Heart right ventricle (tissue), 16 donors: ENCODE measurements around the gene KRTAP9-6. TPM values are rescaled to one million over a fixed set of nuclear protein-coding genes. Genes with fewer than 3 reads are reported as not detected.
"Not testable (repeated sequence)": the region's sequence is repeated elsewhere in the genome, so short reads cannot be mapped to it uniquely, and the experiment has no call there.

ENCODE experiments used
- ATAC-seq, 8 donors: fragments of 200-7000 bp; cut with Tn5 transposase; one replicate each; pipeline ENCODE4 v1.9.1; 2020; ENCODE audit warnings: mild to moderate bottlenecking in 8 of 8, moderate library complexity in 8 of 8, moderate number of reproducible peaks in 1 of 8
- DNase-seq, 2 donors: peaks; one replicate each; pipeline ENCODE4 v3.0.0-alpha.2; 2020
- H3K27ac ChIP-seq, 10 donors: fragments of 200-600 bp; sonication (generic) in 2 of 10; one replicate each; pipeline versions ENCODE4 v1.5.0 to v1.8.0; 2020 to 2022; ENCODE audit warnings: mild to moderate bottlenecking in 3 of 10
- H3K27me3 ChIP-seq, 7 donors: fragments of 200-600 bp; one replicate each; pipeline ENCODE4 v1.8.0; 2021 to 2022; ENCODE audit warnings: mild to moderate bottlenecking in 2 of 7
- H3K36me3 ChIP-seq, 9 donors: fragments of 200-600 bp; sonication (generic) in 1 of 9; one replicate each; pipeline versions ENCODE4 v1.5.0 to v1.8.0; 2020 to 2022; ENCODE audit warnings: mild to moderate bottlenecking in 2 of 9
- H3K4me1 ChIP-seq, 9 donors: fragments of 200-600 bp; sonication (generic) in 1 of 9; one replicate each; pipeline versions ENCODE4 v1.5.0 to v1.8.0; 2020 to 2022; ENCODE audit warnings: mild to moderate bottlenecking in 4 of 9
- H3K4me3 ChIP-seq, 10 donors: fragments of 200-600 bp; sonication (generic) in 2 of 10; one replicate each; pipeline versions ENCODE4 v1.5.0 to v1.8.0; 2020 to 2022; ENCODE audit warnings: mild to moderate bottlenecking in 7 of 10, moderate library complexity in 2 of 10
- H3K9me3 ChIP-seq, 11 donors: fragments of 200-600 bp in 10 of 11; sonication (generic) in 2 of 11; one replicate each; pipeline versions ENCODE4 v1.5.0 to v1.8.0; 2013 to 2022; ENCODE audit warnings: mild to moderate bottlenecking in 2 of 11, control low read depth in 1 of 11, moderate library complexity in 1 of 11
- WGBS, 2 donors: extraction: QIAGEN DNeasy Blood & Tissue Kit; methylation state at CpG; one replicate each; pipeline ENCODE4 v1.1.7; 2013; ENCODE audit warnings: inconsistent platforms in 1 of 2; 5-methylcytosine and 5-hydroxymethylcytosine counted together
- intact Hi-C, 10 donors: fragments of 100-400 bp; cut with DNase I; formaldehyde crosslinking; loops; one replicate each; pipeline versions ENCODE4 v1.11.1 to v1.14.2; 2022
- long read RNA-seq, 3 donors: library from polyadenylated mRNA; unstranded; transcript quantifications; one replicate each; pipeline ENCODE4 v2.0.0, GENCODE V29; 2020 to 2021
- polyA plus RNA-seq, 2 donors: library from polyadenylated mRNA; stranded (reverse); fragments of 200-250 nt; gene quantifications; one replicate each; pipeline ENCODE4 v1.2.3, GENCODE V29; 2013
- total RNA-seq, 10 donors: library from RNA; stranded (reverse); fragmentation: NEBNext Ultra II Directional in 3 of 10; extraction: Animal tissue kit (Norgen Biotek cat#: 25700) in 3 of 10; gene quantifications; one replicate each; pipeline versions ENCODE4 v1.2.1 to v1.2.4, GENCODE V29; 2021 to 2023
- TF ChIP-seq, protein P1 (sequence below), 9 donors: fragments of 200-600 bp; sonication (generic) in 2 of 9; IDR thresholded peaks; one replicate each; pipeline versions ENCODE4 v1.5.0 to v1.8.0; 2021 to 2022; ENCODE audit warnings: antibody characterized with exemption in 9 of 9, mild to moderate bottlenecking in 5 of 9, moderate library complexity in 1 of 9
- donor health status: Arrhythmogenic right ventricular cardiomyopathy.
- donor health status: ischemic (EF 13 %, LVEDD 7.1; RV severe dilation, severe dysfunction).
- donor health status: healthy with polysubstance abuse.
- donor health status: DM: no; HTN: yes; CAD: no.
- donor health status: DM: no; HTN: no; CAD: no.
- donor health status: ischemic (EF 25% LVEDD 6.9; RV normal size, moderate dysfunction).
- donor health status: ischemic (EF 25% LVEDD 5.7; RV mildly dilated, moderate dysfunction).
- donor health status: healthy.
- donor health status: DM: yes; HTN: yes; CAD: no.
- donor health status: Ischemic cardiomyopathy.
- donor health status: ischemic (EF 35%, LVEDD 5.7; RV mildly dilated, moderate dysfunction).
- donor health status: nonischemic (EF 11% LVEDD 7.7; RV severe dilation, severe dysfunction).
- donor health status: DM: yes; HTN: yes; CAD: no.
- donor health status: PGD.
- donor health status: ischemic (EF 29% LVEDD 5.4; RV normal size, mild dysfunction).
- donor health status: nonischemic (EF 23%, LVEDD 6.1; RV moderate dilation, normal function).

The KRTAP9-6 gene, protein sequence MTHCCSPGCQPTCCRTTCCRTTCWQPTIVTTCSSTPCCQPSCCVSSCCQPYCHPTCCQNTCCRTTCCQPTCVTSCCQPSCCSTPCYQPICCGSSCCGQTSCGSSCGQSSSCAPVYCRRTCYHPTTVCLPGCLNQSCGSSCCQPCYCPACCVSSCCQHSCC
- not detected for total RNA-seq
- polyA plus RNA-seq: not detected
- long read RNA-seq, donor 1: 0 reads
- long read RNA-seq, donor 2: 0 reads
- long read RNA-seq, donor 3: 0 reads

DNA sequence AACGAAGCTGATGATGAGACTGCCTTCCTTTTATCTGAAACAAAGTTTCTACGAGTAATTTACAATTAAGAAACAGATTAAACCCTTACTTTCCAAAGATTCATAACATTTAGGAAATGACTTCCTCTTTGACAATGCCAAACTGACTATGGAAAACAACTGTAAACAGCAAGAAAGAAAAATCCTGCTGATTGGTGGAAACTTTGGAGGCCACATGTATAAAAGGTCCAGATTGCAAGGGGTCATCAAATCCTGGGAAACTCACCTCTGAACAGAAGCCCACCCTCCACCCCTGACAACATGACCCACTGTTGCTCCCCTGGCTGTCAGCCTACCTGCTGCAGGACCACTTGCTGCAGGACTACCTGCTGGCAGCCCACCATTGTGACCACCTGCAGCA is at the start of gene KRTAP9-6:
Gene KRTAP9-6, plus strand, starts transcription at position 301 of the 400 bp plus-strand sequence. Its CDS starts 0 bp downstream, at position 301.
- Histone ChIP-seq H3K27me3 (peaks cover 0 to 24% (median 11%) of the 10 kb centered on the region in 7 donors), H3K4me3 (no peak within 1 kb of the TSS), H3K36me3 (no peaks in the 10 kb centered on the region), H3K4me1 (no peaks in the 10 kb centered on the region), H3K9me3 (no peaks in the 10 kb centered on the region), H3K27ac (no peak within 1 kb of the TSS)
- 35 to 54% methylated on average over 2 of the region's 2 CpGs for WGBS, 2 donors
- intact Hi-C loops: no loop called here
- DNase-seq: no peak
- TF ChIP-seq, protein P1, sequence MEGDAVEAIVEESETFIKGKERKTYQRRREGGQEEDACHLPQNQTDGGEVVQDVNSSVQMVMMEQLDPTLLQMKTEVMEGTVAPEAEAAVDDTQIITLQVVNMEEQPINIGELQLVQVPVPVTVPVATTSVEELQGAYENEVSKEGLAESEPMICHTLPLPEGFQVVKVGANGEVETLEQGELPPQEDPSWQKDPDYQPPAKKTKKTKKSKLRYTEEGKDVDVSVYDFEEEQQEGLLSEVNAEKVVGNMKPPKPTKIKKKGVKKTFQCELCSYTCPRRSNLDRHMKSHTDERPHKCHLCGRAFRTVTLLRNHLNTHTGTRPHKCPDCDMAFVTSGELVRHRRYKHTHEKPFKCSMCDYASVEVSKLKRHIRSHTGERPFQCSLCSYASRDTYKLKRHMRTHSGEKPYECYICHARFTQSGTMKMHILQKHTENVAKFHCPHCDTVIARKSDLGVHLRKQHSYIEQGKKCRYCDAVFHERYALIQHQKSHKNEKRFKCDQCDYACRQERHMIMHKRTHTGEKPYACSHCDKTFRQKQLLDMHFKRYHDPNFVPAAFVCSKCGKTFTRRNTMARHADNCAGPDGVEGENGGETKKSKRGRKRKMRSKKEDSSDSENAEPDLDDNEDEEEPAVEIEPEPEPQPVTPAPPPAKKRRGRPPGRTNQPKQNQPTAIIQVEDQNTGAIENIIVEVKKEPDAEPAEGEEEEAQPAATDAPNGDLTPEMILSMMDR (IDR thresholded peaks at IDR 0.05): no peak
- ATAC-seq: no peak

DNA sequence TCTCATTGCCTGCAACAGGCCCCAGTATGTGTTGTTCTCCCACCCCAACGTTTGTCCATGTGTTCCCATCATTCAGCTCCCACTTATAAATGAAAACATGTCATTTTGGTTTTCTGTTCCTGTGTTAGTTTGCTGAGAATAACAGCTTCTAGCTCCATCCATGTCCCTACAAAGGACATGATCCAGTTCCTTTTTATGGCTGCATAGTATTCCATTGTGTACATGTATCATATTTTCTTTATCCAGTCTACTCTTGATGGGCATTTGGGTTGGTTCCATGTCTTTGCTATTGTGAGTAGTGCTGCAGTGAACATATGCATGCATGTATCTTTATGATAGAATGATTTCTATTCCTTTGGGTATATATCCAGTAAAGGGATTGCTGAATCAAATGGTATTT is 49.5 kb upstream of the KRTAP9-6 start:
- Histone ChIP-seq H3K36me3 (no peaks in the 10 kb centered on the region), H3K4me1 (no peaks in the 10 kb centered on the region), H3K4me3 (no peak overlapping the region), H3K9me3 (peaks cover 0 to 13% (median 0%) of the 10 kb centered on the region in 11 donors), H3K27me3 (peaks cover 0 to 48% (median 27%) of the 10 kb centered on the region in 7 donors), H3K27ac (no peak overlapping the region)
- intact Hi-C loops: no loop called here
- TF ChIP-seq, protein P1 (IDR thresholded peaks at IDR 0.05): no peak
- 53 to 64% methylated on average over 1 of the region's 1 CpG for WGBS, 2 donors
- no peak for ATAC-seq
- no peak for DNase-seq

DNA sequence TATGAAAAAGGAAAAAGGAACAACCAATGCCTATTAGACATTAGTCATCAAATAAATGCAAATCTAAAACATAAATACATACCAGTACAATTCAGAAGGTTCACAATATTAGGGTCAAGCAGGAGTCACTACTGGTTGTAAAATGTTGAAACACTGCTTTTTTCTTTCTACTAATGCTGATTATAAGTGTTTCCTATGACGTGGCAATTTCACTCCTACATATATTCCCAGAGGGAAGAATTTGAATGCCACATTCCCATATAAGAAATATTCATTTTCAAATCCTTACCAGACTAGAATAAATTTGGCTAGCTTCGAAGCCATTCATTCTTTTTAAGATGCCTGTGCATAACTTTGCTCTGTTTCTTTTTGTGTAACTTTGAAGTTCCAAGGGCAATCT is 41.4 kb upstream of the KRTAP9-6 start:
- ATAC-seq (no peak), DNase-seq (no peak)
- intact Hi-C loops: loop anchor here in 1 of 10 donors (10.0 kb wide), 1 partner anchor 59 kb away; the partner anchor contains the start of genes KRTAP4-3 and KRTAP4-4
- Histone ChIP-seq H3K4me3 (no peak overlapping the region), H3K27ac (no peak overlapping the region), H3K36me3 (no peaks in the 10 kb centered on the region), H3K9me3 (peaks cover 0 to 13% (median 0%) of the 10 kb centered on the region in 11 donors), H3K4me1 (no peaks in the 10 kb centered on the region), H3K27me3 (peaks cover 0 to 20% (median 0%) of the 10 kb centered on the region in 7 donors)
- 62 to 64% methylated on average over 2 of the region's 2 CpGs for WGBS, 2 donors
- TF ChIP-seq, protein P1 (IDR thresholded peaks at IDR 0.05): no peak

DNA sequence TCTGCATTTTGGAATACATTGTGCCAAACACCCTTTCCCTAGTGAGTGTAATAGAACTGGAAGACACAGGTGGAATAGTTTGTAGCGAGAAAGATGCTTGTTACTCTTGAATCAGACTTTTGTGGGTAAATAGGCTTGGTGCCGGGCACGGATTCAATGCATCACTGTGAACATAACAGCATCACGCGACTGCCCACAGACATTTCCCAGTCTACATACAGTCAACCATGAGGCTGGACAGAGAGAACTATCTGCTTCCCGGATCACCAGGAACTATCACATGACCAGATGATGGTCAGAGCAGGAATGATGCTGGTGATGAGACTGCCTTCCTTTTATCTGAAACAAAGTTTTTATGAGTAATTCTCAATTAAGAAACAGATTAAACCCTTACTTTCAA is 39.1 kb upstream of the KRTAP9-6 start:
- Histone ChIP-seq H3K27ac (no peak overlapping the region), H3K36me3 (no peaks in the 10 kb centered on the region), H3K27me3 (peaks cover 0 to 24% (median 4%) of the 10 kb centered on the region in 7 donors), H3K4me1 (no peaks in the 10 kb centered on the region), H3K9me3 (no peaks in the 10 kb centered on the region), H3K4me3 (no peak overlapping the region)
- 90 to 92% methylated on average over 6 of the region's 6 CpGs for WGBS, 2 donors
- intact Hi-C loops: loop anchor here in 1 of 10 donors (10.0 kb wide), 1 partner anchor 61 kb away; the partner anchor contains the start of genes KRTAP4-3 and KRTAP4-4
- TF ChIP-seq, protein P1 (IDR thresholded peaks at IDR 0.05): no peak
- DNase-seq (no peak), ATAC-seq (no peak)

DNA sequence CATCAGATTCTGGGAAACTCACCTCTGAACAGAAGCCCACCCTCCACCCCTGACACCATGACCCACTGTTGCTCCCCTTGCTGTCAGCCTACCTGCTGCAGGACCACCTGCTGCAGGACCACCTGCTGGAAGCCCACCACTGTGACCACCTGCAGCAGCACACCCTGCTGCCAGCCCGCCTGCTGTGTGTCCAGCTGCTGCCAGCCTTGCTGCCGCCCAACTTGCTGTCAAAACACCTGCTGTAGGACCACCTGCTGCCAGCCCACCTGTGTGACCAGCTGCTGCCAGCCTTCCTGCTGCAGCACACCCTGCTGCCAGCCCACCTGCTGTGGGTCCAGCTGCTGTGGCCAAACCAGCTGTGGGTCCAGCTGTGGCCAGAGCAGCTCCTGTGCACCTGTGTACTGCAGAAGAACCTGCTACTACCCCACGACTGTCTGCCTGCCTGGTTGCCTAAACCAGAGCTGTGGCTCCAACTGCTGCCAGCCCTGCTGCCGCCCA is 38.5 kb upstream of the KRTAP9-6 start, which contains the start of gene KRTAP9-2:
Gene KRTAP9-2, plus strand, starts transcription at position 51 of the 498 bp plus-strand sequence. Its CDS starts 7 bp downstream, at position 58.
- ATAC-seq, H3K27ac ChIP-seq, H3K4me3 ChIP-seq, H3K36me3 ChIP-seq, DNase-seq, H3K4me1 ChIP-seq, H3K9me3 ChIP-seq: not testable (repeated sequence)
- intact Hi-C loops: loop anchor here in 1 of 10 donors (10.0 kb wide), 1 partner anchor 62 kb away; the partner anchor contains the start of genes KRTAP4-3 and KRTAP4-4
- 56 to 61% methylated on average over 2 to 3 of the region's 4 CpGs for WGBS, 2 donors
- peaks cover 0 to 26% (median 10%) of the 10 kb centered on the region in 7 donors for H3K27me3 ChIP-seq
